ENCODE results near the gene ELMO1.

ELMO1 gene

DNA sequence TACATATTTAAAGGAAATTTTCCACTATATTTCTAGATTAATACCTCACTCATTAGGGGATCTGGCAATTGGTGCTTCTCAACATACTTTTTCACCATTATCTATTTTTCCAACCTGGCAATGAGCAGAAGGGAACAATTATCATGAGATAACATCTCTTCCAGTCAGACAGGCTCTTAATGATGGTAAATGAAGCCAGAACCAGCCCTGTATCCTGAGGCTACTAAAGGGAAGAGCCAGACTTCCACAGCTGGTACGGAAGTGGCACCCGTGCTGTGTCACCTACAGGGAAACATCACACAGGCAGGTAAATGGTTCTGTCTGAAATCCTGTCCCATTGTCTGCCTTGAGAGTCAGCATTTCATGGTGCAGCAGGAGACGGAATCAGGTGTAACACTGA is 75.9 kb downstream of the ELMO1 start:
- no peak for TF ChIP-seq CTCF (IDR thresholded peaks at IDR 0.05; ENCODE audit: poor library complexity, severe bottlenecking)
- Histone ChIP-seq H3K4me1 (ENCODE audit: insufficient read depth, poor library complexity, severe bottlenecking) (peaks cover 3% of the 10 kb centered on the region), H3K4me3 (ENCODE audit: severe bottlenecking) (no peak overlapping the region), H3K9me3 (ENCODE audit: severe bottlenecking) (no peaks in the 10 kb centered on the region), H3K27ac (ENCODE audit: poor library complexity, severe bottlenecking) (no peak overlapping the region), H3K36me3 (ENCODE audit: low read depth) (no peaks in the 10 kb centered on the region), H3K27me3 (ENCODE audit: insufficient read depth, poor library complexity, severe bottlenecking) (peaks cover 4% of the 10 kb centered on the region)
- DNase-seq (ENCODE audit: low spot score) (no peak), ATAC-seq (ENCODE audit: low read depth) (no peak)

GRCh38 chr7:37371755-37372154 is 76.9 kb downstream of the ELMO1 start:
- Histone ChIP-seq H3K4me3 (ENCODE audit: severe bottlenecking) (no peak overlapping the region), H3K9me3 (ENCODE audit: severe bottlenecking) (no peaks in the 10 kb centered on the region), H3K27me3 (ENCODE audit: insufficient read depth, poor library complexity, severe bottlenecking) (peaks cover 4% of the 10 kb centered on the region), H3K4me1 (ENCODE audit: insufficient read depth, poor library complexity, severe bottlenecking) (peaks cover 3% of the 10 kb centered on the region), H3K36me3 (ENCODE audit: low read depth) (no peaks in the 10 kb centered on the region), H3K27ac (ENCODE audit: poor library complexity, severe bottlenecking) (no peak overlapping the region)
- no peak for DNase-seq (ENCODE audit: low spot score)
- ATAC-seq (ENCODE audit: low read depth) = no peak
- no peak for TF ChIP-seq CTCF (IDR thresholded peaks at IDR 0.05; ENCODE audit: poor library complexity, severe bottlenecking)

DNA sequence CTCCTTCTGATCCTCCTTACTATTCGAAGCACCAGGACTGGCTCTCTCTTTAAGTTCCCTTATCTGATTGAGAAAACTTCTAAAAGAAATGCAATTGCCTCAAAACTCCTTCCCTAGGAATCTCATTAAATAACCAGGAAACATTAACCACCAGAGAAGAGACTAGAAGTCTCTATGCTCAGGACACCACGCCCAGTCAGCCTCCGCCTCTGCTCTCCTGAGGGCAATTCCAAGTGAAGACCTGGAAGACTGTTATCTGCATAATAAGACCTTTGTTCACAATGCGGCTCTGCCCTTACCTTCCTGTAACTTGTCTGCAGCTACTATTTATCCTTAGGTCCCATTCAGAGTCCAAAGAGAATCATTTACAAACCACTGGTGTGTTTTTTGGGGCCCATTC is 78.8 kb downstream of the ELMO1 start:
- no peaks in the 10 kb centered on the region for H3K4me1 ChIP-seq (ENCODE audit: insufficient read depth, poor library complexity, severe bottlenecking)
- ATAC-seq (ENCODE audit: low read depth) = no peak
- no peak for TF ChIP-seq CTCF (IDR thresholded peaks at IDR 0.05; ENCODE audit: poor library complexity, severe bottlenecking)

DNA sequence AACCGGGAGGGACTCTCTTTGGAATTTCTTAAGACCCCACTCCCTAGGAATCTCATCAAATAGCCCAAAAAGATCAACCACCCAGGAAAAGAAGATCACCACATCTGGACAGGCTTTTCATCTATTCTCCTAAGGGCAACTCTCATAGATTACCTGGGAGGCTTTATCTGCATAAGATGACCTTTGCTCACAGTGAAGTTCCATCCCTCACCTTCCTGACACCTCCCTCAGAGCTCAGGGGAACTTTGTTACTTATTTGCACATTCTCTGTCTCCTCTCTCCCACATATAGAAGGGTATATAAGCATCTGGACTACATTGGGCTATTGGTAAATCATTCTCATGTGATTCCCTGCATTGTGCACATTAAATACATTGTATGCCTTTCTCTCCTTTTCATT is 80.1 kb downstream of the ELMO1 start:
- no peak for TF ChIP-seq CTCF (IDR thresholded peaks at IDR 0.05; ENCODE audit: poor library complexity, severe bottlenecking)
- Histone ChIP-seq H3K9me3 (ENCODE audit: severe bottlenecking) (no peaks in the 10 kb centered on the region), H3K36me3 (ENCODE audit: low read depth) (no peaks in the 10 kb centered on the region)

More for the DNA sequence above, 78.8 kb downstream of the ELMO1 start:
- no peaks in the 10 kb centered on the region for H3K9me3 ChIP-seq (ENCODE audit: severe bottlenecking)
- peaks cover 4% of the 10 kb centered on the region for H3K27me3 ChIP-seq (ENCODE audit: insufficient read depth, poor library complexity, severe bottlenecking)
- H3K27ac ChIP-seq (ENCODE audit: poor library complexity, severe bottlenecking) = no peak overlapping the region
- DNase-seq (ENCODE audit: low spot score) = no peak
- H3K4me3 ChIP-seq (ENCODE audit: severe bottlenecking) = no peak overlapping the region
- no peaks in the 10 kb centered on the region for H3K36me3 ChIP-seq (ENCODE audit: low read depth)

DNA sequence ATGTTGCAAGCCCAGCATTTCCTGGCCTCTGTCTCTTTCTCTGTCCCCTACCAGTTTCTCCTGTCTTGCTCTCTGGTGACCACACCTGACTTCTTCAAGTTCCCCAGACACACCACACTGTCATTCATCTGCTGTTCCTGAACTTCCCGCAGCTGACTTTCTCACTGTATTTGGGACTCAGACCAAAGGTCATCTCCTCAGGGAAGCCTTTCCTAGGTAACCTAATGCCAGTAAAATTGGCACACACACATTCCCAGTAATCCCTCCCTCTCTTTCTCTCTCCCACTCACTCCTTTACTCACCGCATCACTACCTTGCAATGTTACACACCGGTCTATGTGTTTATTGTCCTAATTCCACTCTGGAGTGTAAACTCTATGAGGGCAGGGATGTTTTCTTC is 81.7 kb downstream of the ELMO1 start:
- no peaks in the 10 kb centered on the region for H3K9me3 ChIP-seq (ENCODE audit: severe bottlenecking)
- no peak for ATAC-seq (ENCODE audit: low read depth)

More for the DNA sequence above, 80.1 kb downstream of the ELMO1 start:
- no peaks in the 10 kb centered on the region for H3K4me1 ChIP-seq (ENCODE audit: insufficient read depth, poor library complexity, severe bottlenecking)
- DNase-seq (ENCODE audit: low spot score) (no peak), ATAC-seq (ENCODE audit: low read depth) (no peak)
- H3K27ac ChIP-seq (ENCODE audit: poor library complexity, severe bottlenecking) = no peak overlapping the region
- peaks cover 4% of the 10 kb centered on the region for H3K27me3 ChIP-seq (ENCODE audit: insufficient read depth, poor library complexity, severe bottlenecking)
- H3K4me3 ChIP-seq (ENCODE audit: severe bottlenecking) = no peak overlapping the region

More for the DNA sequence above, 81.7 kb downstream of the ELMO1 start:
- Histone ChIP-seq H3K27me3 (ENCODE audit: insufficient read depth, poor library complexity, severe bottlenecking) (peaks cover 4% of the 10 kb centered on the region), H3K4me1 (ENCODE audit: insufficient read depth, poor library complexity, severe bottlenecking) (no peaks in the 10 kb centered on the region), H3K4me3 (ENCODE audit: severe bottlenecking) (no peak overlapping the region), H3K27ac (ENCODE audit: poor library complexity, severe bottlenecking) (no peak overlapping the region), H3K36me3 (ENCODE audit: low read depth) (no peaks in the 10 kb centered on the region)
- no peak for DNase-seq (ENCODE audit: low spot score)
- no peak for TF ChIP-seq CTCF (IDR thresholded peaks at IDR 0.05; ENCODE audit: poor library complexity, severe bottlenecking)

All from RWPE2 (cell line).